Measurements from ENCODE around the gene KAZN.

Gene KAZN

GRCh38 chr1:14713077-14713476 lies 114.6 kb downstream of the KAZN start:
- DNase-seq (ENCODE audit: low read depth in 2 of 2): no peak

GRCh38 chr1:14715266-14715665 lies 116.8 kb downstream of the KAZN start:
- no peak for DNase-seq (ENCODE audit: low read depth in 2 of 2)

GRCh38 chr1:14715802-14716201 lies 117.3 kb downstream of the KAZN start:
- DNase-seq (ENCODE audit: low read depth in 2 of 2): no peak

- DNase-seq (ENCODE audit: low read depth in 2 of 2): no peak
Measured at GRCh38 chr1:14716474-14716873, 118.0 kb downstream of the KAZN start.

- no peak for DNase-seq (ENCODE audit: low read depth in 2 of 2)
Measured at GRCh38 chr1:14718476-14718875, 120.0 kb downstream of the KAZN start.

- no peak for DNase-seq (ENCODE audit: low read depth in 2 of 2)
Measured at GRCh38 chr1:14723401-14723800, 124.9 kb downstream of the KAZN start.

- no peak for DNase-seq (ENCODE audit: low read depth in 2 of 2)
Measured at GRCh38 chr1:14724246-14724645, 125.8 kb downstream of the KAZN start.

GRCh38 chr1:14724678-14725077 lies 126.2 kb downstream of the KAZN start:
- DNase-seq (ENCODE audit: low read depth in 2 of 2): no peak

GRCh38 chr1:14725238-14725637 lies 126.8 kb downstream of the KAZN start:
- no peak for DNase-seq (ENCODE audit: low read depth in 2 of 2)

GRCh38 chr1:14725695-14726094 lies 127.2 kb downstream of the KAZN start:
- no peak for DNase-seq (ENCODE audit: low read depth in 2 of 2)

GRCh38 chr1:14726606-14727005 lies 128.1 kb downstream of the KAZN start:
- no peak for DNase-seq (ENCODE audit: low read depth in 2 of 2)

- DNase-seq (ENCODE audit: low read depth in 2 of 2): no peak
Measured at GRCh38 chr1:14728516-14728915, 130.0 kb downstream of the KAZN start.

GRCh38 chr1:14732728-14733047 lies 134.2 kb downstream of the KAZN start:
- no peak for DNase-seq (ENCODE audit: low read depth in 2 of 2)

- no peak for DNase-seq (ENCODE audit: low read depth in 2 of 2)
Measured at GRCh38 chr1:14733048-14733778, 134.7 kb downstream of the KAZN start.

GRCh38 chr1:14733779-14734140 lies 135.3 kb downstream of the KAZN start:
- DNase-seq (ENCODE audit: low read depth in 2 of 2): no peak

- no peak for DNase-seq (ENCODE audit: low read depth in 2 of 2)
Measured at GRCh38 chr1:14735841-14736240, 137.4 kb downstream of the KAZN start.

- no peak for DNase-seq (ENCODE audit: low read depth in 2 of 2)
Measured at GRCh38 chr1:14737561-14738094, 139.1 kb downstream of the KAZN start.

GRCh38 chr1:14738235-14738634 lies 139.8 kb downstream of the KAZN start:
- no peak for DNase-seq (ENCODE audit: low read depth in 2 of 2)

- no peak for DNase-seq (ENCODE audit: low read depth in 2 of 2)
Measured at GRCh38 chr1:14738647-14739046, 140.2 kb downstream of the KAZN start.

- DNase-seq (ENCODE audit: low read depth in 2 of 2): no peak
Measured at GRCh38 chr1:14739082-14739832, 140.8 kb downstream of the KAZN start.

GRCh38 chr1:14740016-14740415 lies 141.5 kb downstream of the KAZN start:
- DNase-seq (ENCODE audit: low read depth in 2 of 2): no peak

GRCh38 chr1:14741082-14741481 lies 142.6 kb downstream of the KAZN start:
- no peak for DNase-seq (ENCODE audit: low read depth in 2 of 2)

- DNase-seq (ENCODE audit: low read depth in 2 of 2): no peak
Measured at GRCh38 chr1:14741532-14741931, 143.0 kb downstream of the KAZN start.

Measured in stimulated activated CD4-positive, alpha-beta T cell treated with anti-CD3 and anti-CD28 coated beads, Interleukin-15, amount 100 ng/mL, for 48 hours (primary cell).